PC-3 (cell line): Measurements from ENCODE around the gene PTPRN2. TPM values are rescaled to one million over a fixed set of nuclear protein-coding genes. Genes with fewer than 3 reads are reported as not detected.

Experiments
- ATAC-seq: fragments of 200-7000 bp; cut with Tn5 transposase; 2 replicates; pipeline ENCODE4 v1.9.1; 2020; ENCODE audit warnings: mild to moderate bottlenecking, moderate library complexity
- BruUV-seq: library from RNA; stranded (reverse); fragments of 400-500 nt; replicated peaks from 2 replicates; lab custom pipeline; 2021; lab: Mats Ljungman, UMichigan
- CTCF ChIA-PET: fragments of 300-600 bp; sonication (Branson Sonifier 250); formaldehyde crosslinking; loops from one replicate; lab custom pipeline; 2022; ENCODE audit warnings: antibody characterized with exemption; lab: Charles Lee
- POLR2A ChIA-PET: fragments of 300-600 bp; sonication (Branson Sonifier 250); formaldehyde crosslinking; loops from one replicate; lab custom pipeline; 2022; ENCODE audit warnings: antibody characterized with exemption; ENCODE audit not compliant: unreplicated experiment; lab: Charles Lee
- DNase-seq: peaks from one replicate; pipeline ENCODE4 v3.0.0-alpha.2; 2015
- H2AFZ ChIP-seq: fragments of 300-600 bp; sonication (generic); 2 replicates; pipeline ENCODE4 v1.6.0; 2016; ENCODE audit warnings: antibody characterized with exemption, low read length
- H3F3A ChIP-seq: fragments of 300-600 bp; sonication (generic); one replicate; pipeline ENCODE4 v1.6.0; 2017; ENCODE audit warnings: antibody characterized with exemption, low read length, control low read depth, mild to moderate bottlenecking; ENCODE audit not compliant: unreplicated experiment
- H3K27ac ChIP-seq: fragments of 300-600 bp; sonication (generic); 2 replicates; pipeline ENCODE4 v1.5.1; 2016; ENCODE audit warnings: mild to moderate bottlenecking, low read length
- H3K27me3 ChIP-seq: fragments of 300-600 bp; sonication (generic); 2 replicates; pipeline ENCODE4 v1.6.1; 2016; ENCODE audit warnings: low read length, mixed read lengths
- H3K36me3 ChIP-seq: fragments of 300-600 bp; sonication (generic); 2 replicates; pipeline ENCODE4 v1.6.1; 2016; ENCODE audit warnings: low read depth, mixed run types, low read length, mixed read lengths
- H3K4me1 ChIP-seq: fragments of 300-600 bp; sonication (generic); 2 replicates; pipeline ENCODE4 v1.5.1; 2016; ENCODE audit warnings: low read length; ENCODE audit not compliant: insufficient read depth
- H3K4me2 ChIP-seq: fragments of 300-600 bp; sonication (generic); 2 replicates; pipeline ENCODE4 v1.6.0; 2016; ENCODE audit warnings: low read length
- H3K4me3 ChIP-seq: fragments of 300-600 bp; sonication (generic); 2 replicates; pipeline ENCODE4 v1.5.1; 2016; ENCODE audit warnings: mild to moderate bottlenecking, low read length, mixed read lengths
- H3K79me2 ChIP-seq: fragments of 300-600 bp; sonication (generic); 2 replicates; pipeline ENCODE4 v1.6.1; 2017; ENCODE audit warnings: low read length, mixed read lengths
- H3K9ac ChIP-seq: fragments of 300-600 bp; sonication (generic); 2 replicates; pipeline ENCODE4 v1.6.0; 2016; ENCODE audit warnings: mild to moderate bottlenecking, low read length
- H3K9me2 ChIP-seq: fragments of 300-600 bp; sonication (generic); replicated peaks from 2 replicates; pipeline ENCODE4 v1.6.1; 2016; ENCODE audit warnings: mixed run types, low read length, mixed read lengths
- H3K9me3 ChIP-seq: fragments of 300-600 bp; sonication (generic); 2 replicates; pipeline ENCODE4 v1.6.1; 2016; ENCODE audit warnings: low read length, mixed read lengths
- H4K20me1 ChIP-seq: fragments of 300-600 bp; sonication (generic); 2 replicates; pipeline ENCODE4 v1.6.1; 2016; ENCODE audit warnings: low read length, mixed read lengths
- CTCF ChIP-seq: fragments of 300-600 bp; sonication (generic); conservative IDR thresholded peaks from 2 replicates; pipeline ENCODE4 v1.5.1; 2017; ENCODE audit warnings: antibody characterized with exemption, low read depth, mild to moderate bottlenecking, low read length
- EZH2 ChIP-seq: fragments of 300-600 bp; sonication (generic); IDR thresholded peaks from one replicate; pipeline ENCODE4 v1.6.1; 2017; ENCODE audit warnings: antibody characterized with exemption, mild to moderate bottlenecking, low read length; ENCODE audit not compliant: unreplicated experiment
- EZH2phosphoT487 ChIP-seq: fragments of 300-600 bp; sonication (generic); IDR thresholded peaks from 2 replicates; pipeline ENCODE4 v1.6.1; 2018; ENCODE audit warnings: mild to moderate bottlenecking, antibody characterized with exemption, low read length, borderline replicate concordance
- intact Hi-C: fragments of 100-400 bp; cut with micrococcal nuclease; formaldehyde crosslinking; loops from 2 replicates; pipeline ENCODE4 v1.9.0; 2023
- total RNA-seq: library from RNA; depleted of rRNA; stranded (reverse); fragments of >200 nt; gene quantifications from 2 replicates; pipeline ENCODE4 v1.2.3, GENCODE V29; 2014

The PTPRN2 gene
- total RNA-seq, 1 experiment from 2014 or later: 3.2 TPM

- BruUV-seq: no TSS peak
- H3K79me2 ChIP-seq: no peaks in the 10 kb centered on the region
- TF ChIP-seq EZH2phosphoT487 (no peak), EZH2 (no peak), CTCF (no peak)
- H3K9me3 ChIP-seq: no peaks in the 10 kb centered on the region
- no peak for DNase-seq
- peak overlapping the region; percentile 88 for H3K4me2 ChIP-seq
- 0 out of 2 replicates have a peak overlapping the region, but pooled peaks have one; percentile 85 for H2AFZ ChIP-seq
- peak overlapping the region; percentile 58; the same call in 1 of the 2 replicates for H3K9ac ChIP-seq
- H4K20me1 ChIP-seq: no peaks in the 10 kb centered on the region
- no peak for ATAC-seq
- H3K4me3 ChIP-seq: peak overlapping the region; percentile 62
- ChIA-PET POLR2A (interaction anchor here (0.9 kb wide), 1 partner anchor 97 kb away, joined by 4 read pairs; no protein-coding TSS in a partner anchor), CTCF (no interaction called here)
- H3F3A ChIP-seq: no peaks in the 10 kb centered on the region
- no peaks in the 10 kb centered on the region for H3K36me3 ChIP-seq
- H3K9me2 ChIP-seq: no peaks in the 10 kb centered on the region
- no peak overlapping the region for H3K27ac ChIP-seq
- no peaks in the 10 kb centered on the region for H3K27me3 ChIP-seq
- H3K4me1 ChIP-seq: peaks cover 14% of the 10 kb centered on the region
- intact Hi-C loops: loop anchor here (2.0 to 5.0 kb wide), 2 partner anchors 47 to 200 kb away; no protein-coding TSS in a partner anchor
These were observed 975.5 kb downstream of the PTPRN2 start for GRCh38 chr7:157612009-157612663.

GRCh38 chr7:157611341-157611740, 976.3 kb downstream of the PTPRN2 start:
- no peak for ATAC-seq
- intact Hi-C loops: loop anchor here (5.0 kb wide), 1 partner anchor 199 kb away; no protein-coding TSS in a partner anchor
- CTCF ChIA-PET: no interaction called here

More at GRCh38 chr7:157611341-157611740, 976.3 kb downstream of the PTPRN2 start:
- Histone ChIP-seq H2AFZ (no peak overlapping the region), H3K9me3 (no peaks in the 10 kb centered on the region), H3K27me3 (no peaks in the 10 kb centered on the region), H3K4me3 (no peak overlapping the region), H3K79me2 (no peaks in the 10 kb centered on the region), H3K4me1 (peaks cover 14% of the 10 kb centered on the region), H3K27ac (no peak overlapping the region), H3K36me3 (no peaks in the 10 kb centered on the region), H3K9me2 (no peaks in the 10 kb centered on the region), H3K4me2 (no peak overlapping the region), H4K20me1 (no peaks in the 10 kb centered on the region), H3K9ac (no peak overlapping the region), H3F3A (no peaks in the 10 kb centered on the region)
- no peak for TF ChIP-seq EZH2
- no peak for TF ChIP-seq EZH2phosphoT487
- TF ChIP-seq CTCF: no peak
- BruUV-seq: no TSS peak
- POLR2A ChIA-PET: no interaction called here
- no peak for DNase-seq
